GM12892 (cell line): ENCODE measurements around the gene FAM181A.

Experiments used
- POLR2A ChIP-seq: IDR thresholded peaks from 2 replicates; pipeline ENCODE4 v1.6.1; 2011; ENCODE audit warnings: low read depth, low read length, control low read depth
- POLR2AphosphoS5 ChIP-seq: IDR thresholded peaks from 2 replicates; pipeline ENCODE4 v1.6.1; 2011; ENCODE audit warnings: low read depth, low read length, control low read depth

DNA sequence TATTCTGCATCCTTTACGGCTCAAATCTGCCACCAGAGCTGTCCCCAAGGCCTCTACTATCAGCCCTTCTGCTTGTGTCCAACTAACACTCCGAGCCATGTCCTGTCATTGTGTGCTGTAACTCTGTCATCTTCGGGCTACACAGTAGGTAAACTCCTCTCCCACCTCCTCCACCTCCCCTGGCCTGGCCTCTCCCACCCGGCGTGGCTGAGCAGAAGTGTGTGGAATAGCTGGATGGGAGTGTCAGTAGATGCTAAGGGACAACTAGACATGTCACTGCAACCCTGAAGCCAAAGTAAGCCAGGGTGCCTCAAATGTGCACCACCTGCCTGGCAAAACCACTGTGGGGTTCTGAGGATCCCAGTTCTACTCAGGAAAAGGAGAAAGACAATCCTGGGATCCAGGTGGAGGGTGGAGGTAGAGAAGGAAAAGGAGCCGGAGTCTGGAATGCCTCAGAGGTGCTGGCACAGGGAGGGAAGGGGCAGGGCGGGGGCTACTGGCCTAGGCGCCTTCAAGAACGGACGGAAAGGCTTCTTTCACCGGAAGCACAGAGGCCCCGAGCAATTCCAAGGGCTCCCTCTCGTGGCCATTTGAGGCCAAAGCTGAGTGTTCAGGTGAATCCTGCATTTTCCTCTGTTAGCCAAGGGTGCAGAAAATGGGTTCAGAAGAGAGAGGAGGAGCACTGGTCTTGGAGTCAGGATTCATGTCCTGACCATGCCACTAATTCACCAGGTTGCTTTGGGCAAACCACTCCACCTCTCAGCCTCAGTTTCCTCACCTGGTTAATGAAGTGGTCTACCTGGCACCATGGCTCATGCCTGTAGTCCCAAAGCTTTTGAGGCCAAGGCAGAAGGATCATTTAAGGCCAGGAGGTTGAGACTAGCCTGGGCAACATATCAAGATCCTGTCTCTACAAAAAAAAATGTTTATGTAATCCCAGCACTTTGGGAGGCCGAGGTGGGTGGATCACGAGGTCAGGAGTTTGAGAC lies 20.5 kb upstream of the FAM181A start:
- TF ChIP-seq POLR2A (no peak), POLR2AphosphoS5 (no peak)
